GM19455 (cell line): ENCODE data around the gene ORMDL3.
A peak's percentile ranks its signal among the peaks of the same experiment; 100 is the strongest.
"Not testable (repeated sequence)": the region's sequence is repeated elsewhere in the genome, so short reads cannot be mapped to it uniquely, and the experiment has no call there.

Experiments
- ATAC-seq: cut with Tn5 transposase; IDR thresholded peaks from one replicate; pipeline ENCODE4 v1.9.1; 2021; ENCODE audit not compliant: unreplicated experiment

The ORMDL3 gene

GRCh38 chr17:39950871-39951348, 23.5 kb upstream of the ORMDL3 start:
- ATAC-seq: no peak

- ATAC-seq: no peak
Observed at GRCh38 chr17:39949028-39949427, 21.6 kb upstream of the ORMDL3 start.

GRCh38 chr17:39948489-39948828, 21.1 kb upstream of the ORMDL3 start:
- ATAC-seq: not testable (repeated sequence)

- no peak for ATAC-seq
Observed at GRCh38 chr17:39946551-39947330, 19.3 kb upstream of the ORMDL3 start.

GRCh38 chr17:39944393-39944711, 17.0 kb upstream of the ORMDL3 start:
- no peak for ATAC-seq

GRCh38 chr17:39943702-39944392, 16.4 kb upstream of the ORMDL3 start:
- no peak for ATAC-seq

GRCh38 chr17:39939588-39940419, 12.4 kb upstream of the ORMDL3 start:
- ATAC-seq: no peak

- no peak for ATAC-seq
Observed at GRCh38 chr17:39939106-39939505, 11.7 kb upstream of the ORMDL3 start.

GRCh38 chr17:39938140-39938869, 10.9 kb upstream of the ORMDL3 start:
- ATAC-seq: no peak

- no peak for ATAC-seq
Observed at GRCh38 chr17:39937447-39937846, 10.0 kb upstream of the ORMDL3 start.

GRCh38 chr17:39935909-39936308, 8.5 kb upstream of the ORMDL3 start:
- ATAC-seq: no peak

- ATAC-seq: no peak
Observed at GRCh38 chr17:39934324-39934723, 6.9 kb upstream of the ORMDL3 start.

GRCh38 chr17:39933912-39934311, 6.5 kb upstream of the ORMDL3 start:
- ATAC-seq: no peak

- ATAC-seq: no peak
Observed at GRCh38 chr17:39929646-39930407, 2.4 kb upstream of the ORMDL3 start.

GRCh38 chr17:39928858-39929645, 1.7 kb upstream of the ORMDL3 start:
- no peak for ATAC-seq

GRCh38 chr17:39927929-39928857, 792 bp upstream of the ORMDL3 start:
- ATAC-seq: peak; percentile 16

- ATAC-seq: peak; percentile 5
Observed at GRCh38 chr17:39926588-39927100, 757 bp downstream of the ORMDL3 start.

- no peak for ATAC-seq
Observed at GRCh38 chr17:39926135-39926587, 1.2 kb downstream of the ORMDL3 start.
